SU-DHL-6 (cell line): Measurements from ENCODE around the gene RBM19.

Source experiments
- H2AFZ ChIP-seq: fragments of 200-600 bp; sonication (generic); 2 replicates; pipeline ENCODE4 v1.6.1; 2014; ENCODE audit warnings: low read depth, mild to moderate bottlenecking, moderate library complexity, mixed read lengths, antibody characterized with exemption, low read length; ENCODE audit not compliant: severe bottlenecking
- H3F3A ChIP-seq: fragments of 200-600 bp; shearing (Covaris generic); 2 replicates; pipeline ENCODE4 v1.6.0; 2016; ENCODE audit warnings: antibody characterized with exemption, mild to moderate bottlenecking; ENCODE audit not compliant: insufficient read depth
- H3K27ac ChIP-seq: fragments of 200-600 bp; sonication (generic); 2 replicates; pipeline ENCODE4 v1.5.1; 2016; ENCODE audit warnings: low read depth, mild to moderate bottlenecking, low read length, moderate library complexity, mixed read lengths
- H3K27me3 ChIP-seq: fragments of 200-600 bp; sonication (generic), shearing (Covaris generic); 2 replicates; pipeline ENCODE4 v1.6.0; 2014; ENCODE audit warnings: mild to moderate bottlenecking, low read length
- H3K36me3 ChIP-seq: fragments of 200-600 bp; sonication (generic); 2 replicates; pipeline ENCODE4 v1.6.1; 2014; ENCODE audit warnings: mild to moderate bottlenecking, low read length, mixed read lengths
- H3K4me2 ChIP-seq: fragments of 300-600, 200-600 bp; shearing (Covaris generic), sonication (generic); 2 replicates; pipeline ENCODE4 v1.6.0; 2014; ENCODE audit warnings: low read length, low read depth, mild to moderate bottlenecking; ENCODE audit not compliant: poor library complexity, severe bottlenecking
- H3K4me3 ChIP-seq: fragments of 200-600 bp; sonication (generic); 2 replicates; pipeline ENCODE4 v1.5.1; 2014; ENCODE audit warnings: antibody characterized with exemption, low read length, mild to moderate bottlenecking, mixed read lengths; ENCODE audit not compliant: insufficient read depth, poor library complexity, severe bottlenecking
- H3K79me2 ChIP-seq: fragments of 200-600 bp; sonication (generic); 2 replicates; pipeline ENCODE4 v1.6.1; 2014; ENCODE audit warnings: mild to moderate bottlenecking, low read length, moderate library complexity; ENCODE audit not compliant: insufficient read depth
- H3K9ac ChIP-seq: fragments of 200-600 bp; sonication (generic); 2 replicates; pipeline ENCODE4 v1.7.0; 2014; ENCODE audit warnings: mild to moderate bottlenecking, low read length
- H3K9me2 ChIP-seq: fragments of 200-600 bp; sonication (generic); replicated peaks from 2 replicates; pipeline ENCODE4 v1.6.1; 2014; ENCODE audit warnings: low read length; ENCODE audit not compliant: insufficient read depth
- H3K9me3 ChIP-seq: fragments of 200-600 bp; sonication (generic); 2 replicates; pipeline ENCODE4 v1.6.1; 2014; ENCODE audit warnings: low read length, mixed read lengths; ENCODE audit not compliant: insufficient read depth
- H4K20me1 ChIP-seq: fragments of 200-600 bp; sonication (generic); 2 replicates; pipeline ENCODE4 v1.6.1; 2014; ENCODE audit warnings: low read depth, mild to moderate bottlenecking, antibody characterized with exemption, low read length, moderate library complexity, mixed read lengths
- CTCF ChIP-seq: fragments of 200-600 bp; sonication (generic); IDR thresholded peaks from one replicate; pipeline ENCODE4 v1.5.1; 2017; ENCODE audit warnings: antibody characterized with exemption, mild to moderate bottlenecking, low read length, moderate library complexity; ENCODE audit not compliant: insufficient read depth, poor library complexity, severe bottlenecking
- EZH2phosphoT487 ChIP-seq: fragments of 200-600 bp; sonication (generic), shearing (Covaris generic); conservative IDR thresholded peaks from 2 replicates; pipeline ENCODE4 v1.6.1; 2018; ENCODE audit warnings: mild to moderate bottlenecking, antibody characterized with exemption, low read length, moderate library complexity, mixed read lengths

The RBM19 gene

GRCh38 chr12:113900716-113901115 lies 65.4 kb downstream of the RBM19 start:
- H3K27me3 ChIP-seq = no peaks in the 10 kb centered on the region
- no peak overlapping the region for H3K4me3 ChIP-seq
- no peak overlapping the region for H3K27ac ChIP-seq
- H3K36me3 ChIP-seq = no peaks in the 10 kb centered on the region
- no peak for TF ChIP-seq CTCF
- no peak for TF ChIP-seq EZH2phosphoT487
- H3F3A ChIP-seq = no peaks in the 10 kb centered on the region
- no peaks in the 10 kb centered on the region for H3K9me3 ChIP-seq
- no peak overlapping the region for H3K4me2 ChIP-seq
- H3K9ac ChIP-seq = no peak overlapping the region
- no peaks in the 10 kb centered on the region for H3K79me2 ChIP-seq
- H2AFZ ChIP-seq = no peak overlapping the region
- H3K9me2 ChIP-seq = no peaks in the 10 kb centered on the region
- no peaks in the 10 kb centered on the region for H4K20me1 ChIP-seq

- Histone ChIP-seq H3K9me3 (no peaks in the 10 kb centered on the region), H3K4me3 (no peak overlapping the region), H3K79me2 (no peaks in the 10 kb centered on the region), H3K36me3 (no peaks in the 10 kb centered on the region), H4K20me1 (no peaks in the 10 kb centered on the region), H3K9me2 (no peaks in the 10 kb centered on the region), H3K9ac (no peak overlapping the region), H2AFZ (no peak overlapping the region), H3K27me3 (no peaks in the 10 kb centered on the region), H3K27ac (no peak overlapping the region), H3F3A (no peaks in the 10 kb centered on the region), H3K4me2 (no peak overlapping the region)
- TF ChIP-seq CTCF = no peak
- no peak for TF ChIP-seq EZH2phosphoT487
Measured at GRCh38 chr12:113899561-113900471, 66.3 kb downstream of the RBM19 start.

GRCh38 chr12:113899042-113899560 lies 67.0 kb downstream of the RBM19 start:
- Histone ChIP-seq H4K20me1 (no peaks in the 10 kb centered on the region), H3K27me3 (no peaks in the 10 kb centered on the region), H3F3A (no peaks in the 10 kb centered on the region), H3K79me2 (no peaks in the 10 kb centered on the region), H3K9me3 (no peaks in the 10 kb centered on the region), H3K9me2 (no peaks in the 10 kb centered on the region), H2AFZ (no peak overlapping the region), H3K4me2 (no peak overlapping the region), H3K9ac (no peak overlapping the region), H3K27ac (no peak overlapping the region), H3K36me3 (no peaks in the 10 kb centered on the region), H3K4me3 (no peak overlapping the region)
- no peak for TF ChIP-seq EZH2phosphoT487
- TF ChIP-seq CTCF = no peak
